ENCODE results near the gene SMAD4. TPM values are rescaled to one million over a fixed set of nuclear protein-coding genes. Genes with fewer than 3 reads are reported as not detected.

The SMAD4 gene
- total RNA-seq, 4 donors from 2014 or later = 163 to 305 (median 250) TPM

DNA sequence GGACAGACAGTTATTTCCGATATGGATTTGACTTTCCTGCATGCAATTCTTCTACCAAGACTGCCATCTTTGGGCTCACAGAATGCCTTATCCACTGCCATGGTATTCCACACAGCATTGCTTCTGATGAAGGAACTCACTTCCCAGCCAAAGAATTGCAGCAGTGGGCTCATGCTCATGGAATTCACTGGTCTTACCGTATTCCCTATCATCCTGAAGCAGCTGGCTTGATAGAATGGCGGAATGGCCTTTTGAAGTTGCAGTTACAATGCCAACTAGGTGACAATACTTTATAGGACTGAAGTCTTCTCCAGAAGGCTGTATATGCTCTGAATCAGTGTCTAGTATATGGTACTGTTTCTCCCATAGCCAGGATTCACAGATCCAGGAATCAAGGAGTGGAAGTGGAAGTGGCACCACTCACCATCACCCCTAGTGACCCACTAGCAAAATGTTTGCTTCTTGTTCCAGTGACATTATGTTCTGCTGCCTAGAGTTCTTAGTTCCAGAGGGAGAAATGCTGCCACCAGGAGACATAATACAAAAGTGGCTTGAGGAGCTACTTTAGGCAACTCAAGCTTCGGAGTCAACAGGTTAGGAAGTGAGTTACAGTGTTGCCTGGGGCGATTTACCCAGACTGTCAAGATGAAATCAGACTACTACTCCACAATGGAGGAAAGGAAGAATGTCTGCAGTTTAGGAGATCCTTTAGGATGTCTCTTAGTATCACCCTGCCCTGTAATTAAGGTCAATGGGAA, 23.8 kb upstream of the SMAD4 start:
- no peaks in the 10 kb centered on the region for H3K9me3 ChIP-seq
- no peak for DNase-seq
- intact Hi-C loops (cut with DNase I) = no loop called here
- no peaks in the 10 kb centered on the region for H3K27me3 ChIP-seq
- H3K27ac ChIP-seq = no peak overlapping the region
- WGBS, 2 donors = 79 to 88% methylated on average over 5 of the region's 5 CpGs
- H3K4me1 ChIP-seq = peaks cover 0 to 10% of the 10 kb centered on the region in 2 donors
- TF ChIP-seq, protein P1, sequence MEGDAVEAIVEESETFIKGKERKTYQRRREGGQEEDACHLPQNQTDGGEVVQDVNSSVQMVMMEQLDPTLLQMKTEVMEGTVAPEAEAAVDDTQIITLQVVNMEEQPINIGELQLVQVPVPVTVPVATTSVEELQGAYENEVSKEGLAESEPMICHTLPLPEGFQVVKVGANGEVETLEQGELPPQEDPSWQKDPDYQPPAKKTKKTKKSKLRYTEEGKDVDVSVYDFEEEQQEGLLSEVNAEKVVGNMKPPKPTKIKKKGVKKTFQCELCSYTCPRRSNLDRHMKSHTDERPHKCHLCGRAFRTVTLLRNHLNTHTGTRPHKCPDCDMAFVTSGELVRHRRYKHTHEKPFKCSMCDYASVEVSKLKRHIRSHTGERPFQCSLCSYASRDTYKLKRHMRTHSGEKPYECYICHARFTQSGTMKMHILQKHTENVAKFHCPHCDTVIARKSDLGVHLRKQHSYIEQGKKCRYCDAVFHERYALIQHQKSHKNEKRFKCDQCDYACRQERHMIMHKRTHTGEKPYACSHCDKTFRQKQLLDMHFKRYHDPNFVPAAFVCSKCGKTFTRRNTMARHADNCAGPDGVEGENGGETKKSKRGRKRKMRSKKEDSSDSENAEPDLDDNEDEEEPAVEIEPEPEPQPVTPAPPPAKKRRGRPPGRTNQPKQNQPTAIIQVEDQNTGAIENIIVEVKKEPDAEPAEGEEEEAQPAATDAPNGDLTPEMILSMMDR (IDR thresholded peaks at IDR 0.05) = peak in 1 of 6 experiments; percentile 32
- no peak for TF ChIP-seq POLR2A (IDR thresholded peaks at IDR 0.05)
- no peaks in the 10 kb centered on the region for H3K36me3 ChIP-seq
- H3K4me3 ChIP-seq (replicated peaks in 1 of 3) = no peak overlapping the region

GRCh38 chr18:51006948-51007789, 22.8 kb upstream of the SMAD4 start:
- no peak for TF ChIP-seq POLR2A (IDR thresholded peaks at IDR 0.05)
- TF ChIP-seq, protein P1 (IDR thresholded peaks at IDR 0.05) = no peak
- intact Hi-C loops (cut with DNase I) = no loop called here
- 70 to 71% methylated on average over 13 of the region's 13 CpGs for WGBS, 2 donors
- Histone ChIP-seq H3K27ac (no peak overlapping the region), H3K36me3 (no peaks in the 10 kb centered on the region), H3K27me3 (no peaks in the 10 kb centered on the region), H3K9me3 (no peaks in the 10 kb centered on the region), H3K4me1 (peaks cover 0 to 10% of the 10 kb centered on the region in 2 donors), H3K4me3 (replicated peaks in 1 of 3) (no peak overlapping the region)
- DNase-seq = no peak

DNA sequence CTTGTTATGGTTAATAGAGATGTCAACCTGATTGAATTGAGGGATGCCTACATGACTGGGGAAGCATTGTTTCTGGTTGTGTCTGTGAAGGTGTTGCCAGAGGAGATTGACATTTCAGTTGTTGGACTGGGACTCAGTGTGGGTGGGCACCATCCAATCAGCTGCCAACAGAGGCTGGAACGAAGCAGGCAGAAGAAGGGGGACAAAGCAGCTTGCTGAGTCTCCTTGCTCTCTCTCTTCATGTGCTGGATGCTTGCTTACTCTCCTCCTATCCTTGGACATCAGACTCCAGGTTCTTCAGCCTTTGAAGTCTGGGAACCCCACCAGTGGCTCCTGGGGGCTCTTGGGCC, 22.2 kb upstream of the SMAD4 start:
- DNase-seq = no peak
- H3K27me3 ChIP-seq = no peaks in the 10 kb centered on the region
- H3K36me3 ChIP-seq = no peaks in the 10 kb centered on the region
- WGBS, 2 donors = 76 to 83% methylated on average over 1 of the region's 1 CpG
- TF ChIP-seq, protein P1 (IDR thresholded peaks at IDR 0.05) = no peak
- no peak overlapping the region for H3K27ac ChIP-seq
- no peak overlapping the region for H3K4me3 ChIP-seq (replicated peaks in 1 of 3)
- intact Hi-C loops (cut with DNase I) = no loop called here
- peaks cover 0 to 10% of the 10 kb centered on the region in 2 donors for H3K4me1 ChIP-seq
- no peaks in the 10 kb centered on the region for H3K9me3 ChIP-seq

GRCh38 chr18:51009072-51009471, 20.9 kb upstream of the SMAD4 start:
- peaks cover 0 to 10% of the 10 kb centered on the region in 2 donors for H3K4me1 ChIP-seq
- no peaks in the 10 kb centered on the region for H3K9me3 ChIP-seq
- H3K27ac ChIP-seq = no peak overlapping the region
- peak; percentile 40 to 59 for DNase-seq
- TF ChIP-seq, protein P1 (IDR thresholded peaks at IDR 0.05) = no peak
- no peak for TF ChIP-seq POLR2A (IDR thresholded peaks at IDR 0.05)
- no peaks in the 10 kb centered on the region for H3K27me3 ChIP-seq
- no peak overlapping the region for H3K4me3 ChIP-seq (replicated peaks in 1 of 3)
- intact Hi-C loops (cut with DNase I) = no loop called here
- H3K36me3 ChIP-seq = no peaks in the 10 kb centered on the region

DNA sequence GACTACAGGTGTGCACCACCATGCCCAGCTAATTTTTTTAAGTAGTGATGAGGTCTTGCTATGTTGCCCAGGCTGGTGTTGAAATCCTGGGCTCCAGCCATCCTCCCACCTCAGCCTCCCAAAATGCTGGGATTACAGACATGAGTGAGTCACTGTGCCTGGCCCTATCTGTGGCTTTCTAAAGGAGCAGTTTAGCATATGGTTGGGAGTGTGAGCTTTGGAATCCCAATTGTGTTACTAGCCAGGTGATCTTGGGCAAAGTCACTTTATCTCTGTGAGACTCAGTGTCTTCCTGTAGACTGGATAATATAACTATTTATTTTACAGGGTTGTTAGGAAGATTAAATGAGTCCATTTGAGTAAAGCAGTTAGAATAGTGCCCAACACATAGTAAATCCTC, 19.8 kb upstream of the SMAD4 start:
- no peaks in the 10 kb centered on the region for H3K36me3 ChIP-seq
- no peak for DNase-seq
- no peaks in the 10 kb centered on the region for H3K27me3 ChIP-seq
- TF ChIP-seq, protein P1 (IDR thresholded peaks at IDR 0.05) = no peak
- TF ChIP-seq POLR2A (IDR thresholded peaks at IDR 0.05) = no peak
- H3K9me3 ChIP-seq = no peaks in the 10 kb centered on the region
- no peak overlapping the region for H3K27ac ChIP-seq
- intact Hi-C loops (cut with DNase I) = no loop called here
- H3K4me3 ChIP-seq (replicated peaks in 1 of 3) = no peak overlapping the region
- peaks cover 0 to 10% of the 10 kb centered on the region in 2 donors for H3K4me1 ChIP-seq
